Panc1 (cell line): ENCODE measurements around the gene KNDC1. TPM values are rescaled to one million over a fixed set of nuclear protein-coding genes. Genes with fewer than 3 reads are reported as not detected.
"Not testable (repeated sequence)": the region's sequence is repeated elsewhere in the genome, so short reads cannot be mapped to it uniquely, and the experiment has no call there.

Experiments used
- ATAC-seq: fragments of 200-7000 bp; cut with Tn5 transposase; 2 replicates; pipeline ENCODE4 v1.9.1; 2020; ENCODE audit warnings: mild to moderate bottlenecking, moderate library complexity
- BruUV-seq: library from RNA; stranded (reverse); fragments of 400-500 nt; replicated peaks from 2 replicates; lab custom pipeline; 2021; lab: Mats Ljungman, UMichigan
- CTCF ChIA-PET: fragments of 300-600 bp; sonication (Branson Sonifier 250); formaldehyde crosslinking; loops from one replicate; lab custom pipeline; 2022; ENCODE audit warnings: antibody characterized with exemption; lab: Charles Lee
- POLR2A ChIA-PET: fragments of 300-600 bp; sonication (Branson Sonifier 250); formaldehyde crosslinking; loops from one replicate; lab custom pipeline; 2022; ENCODE audit warnings: antibody characterized with exemption; lab: Charles Lee
- DNase-seq: peaks from one replicate; pipeline ENCODE4 v3.0.0-alpha.2; 2010; ENCODE audit warnings: low read depth, low spot score
- H3K27ac ChIP-seq: 2 replicates; pipeline ENCODE4 v1.5.1; 2011; ENCODE audit warnings: mild to moderate bottlenecking, low read length, inconsistent platforms
- H3K27me3 ChIP-seq: fragments of 200-500 bp; sonication (Bioruptor generic); 2 replicates; pipeline ENCODE4 v1.6.0; 2014; ENCODE audit warnings: low read length, inconsistent platforms; ENCODE audit not compliant: control insufficient read depth, insufficient read depth
- H3K36me3 ChIP-seq: fragments of 200-500 bp; sonication (Bioruptor generic); 2 replicates; pipeline ENCODE4 v1.5.1; 2014; ENCODE audit warnings: inconsistent platforms, mild to moderate bottlenecking, low read length, moderate library complexity; ENCODE audit not compliant: control insufficient read depth, insufficient read depth
- H3K4me1 ChIP-seq: 2 replicates; pipeline ENCODE4 v1.5.1; 2011; ENCODE audit warnings: inconsistent platforms, mild to moderate bottlenecking, low read length, moderate library complexity; ENCODE audit not compliant: control insufficient read depth, insufficient read depth
- H3K4me3 ChIP-seq, 2 experiments: 2 replicates each; pipeline ENCODE4 v1.5.1; 2011 to 2012; ENCODE audit warnings: low read depth in 2 of 2, low read length in 2 of 2, mild to moderate bottlenecking in 2 of 2, inconsistent platforms in 1 of 2, moderate library complexity in 1 of 2
- H3K9me3 ChIP-seq: fragments of 200-500 bp; sonication (Bioruptor generic); 2 replicates; pipeline ENCODE4 v1.5.1; 2014; ENCODE audit warnings: low read depth, mild to moderate bottlenecking, inconsistent platforms, low read length, moderate library complexity; ENCODE audit not compliant: control insufficient read depth, insufficient read depth
- CTCF ChIP-seq: fragments of 450-650 bp; IDR thresholded peaks from 2 replicates; pipeline ENCODE4 v1.5.1; 2017; ENCODE audit warnings: mild to moderate bottlenecking
- POLR2AphosphoS5 ChIP-seq: IDR thresholded peaks from 2 replicates; pipeline ENCODE4 v1.6.1; 2012; ENCODE audit warnings: mild to moderate bottlenecking, low read depth, low read length, moderate library complexity
- REST ChIP-seq, 2 experiments: IDR thresholded peaks; 2 replicates each; pipeline ENCODE4 v1.6.1; 2011 to 2012; ENCODE audit warnings: low read depth in 2 of 2, control low read depth in 1 of 2, low read length in 1 of 2, mild to moderate bottlenecking in 1 of 2, moderate library complexity in 1 of 2; ENCODE audit not compliant: insufficient read depth in 1 of 2
- SIN3A ChIP-seq: IDR thresholded peaks from 2 replicates; pipeline ENCODE4 v1.6.1; 2012; ENCODE audit warnings: low read depth, mild to moderate bottlenecking, low read length, moderate library complexity, borderline replicate concordance; ENCODE audit not compliant: insufficient read depth
- TCF7L2 ChIP-seq: IDR thresholded peaks from 2 replicates; pipeline ENCODE4 v1.6.1; 2011; ENCODE audit warnings: mild to moderate bottlenecking, low read depth, low read length, inconsistent platforms
- in situ Hi-C: cut with HindIII; loops from 2 replicates; pipeline ENCODE4 v1.10.0; 2016; ENCODE audit warnings: low sequenced_read_pairs, low pct_unique_long_range_greater_than_20kb
- intact Hi-C: fragments of 100-400 bp; cut with micrococcal nuclease; formaldehyde crosslinking; loops from one replicate; pipeline ENCODE4 v1.10.0; 2022; ENCODE audit not compliant: unreplicated experiment
- total RNA-seq: library from RNA; stranded (reverse); gene quantifications from one replicate; pipeline ENCODE4 v1.2.1, GENCODE V29; 2021; ENCODE audit not compliant: unreplicated experiment

Gene KNDC1
- total RNA-seq, 1 experiment from 2014 or later, result 2.6 TPM

GRCh38 chr10:133221331-133221730 lies 61.3 kb downstream of the KNDC1 start:
- CTCF ChIA-PET, result no interaction called here
- H3K4me3 ChIP-seq, result no peak overlapping the region
- in situ Hi-C loops, result no loop called here
- DNase-seq, result no peak
- TF ChIP-seq POLR2AphosphoS5 (no peak), CTCF (no peak), SIN3A (no peak), REST (IDR thresholded peaks at IDR 0.05; ENCODE audit: insufficient read depth in 1 of 2, low read depth in 2 of 2, low read length in 1 of 2) (no peak), TCF7L2 (no peak)
- intact Hi-C loops, result no loop called here
- no peaks in the 10 kb centered on the region for H3K4me1 ChIP-seq
- H3K27me3 ChIP-seq, result no peaks in the 10 kb centered on the region
- no peaks in the 10 kb centered on the region for H3K9me3 ChIP-seq
- H3K27ac ChIP-seq, result no peak overlapping the region
- POLR2A ChIA-PET, result no interaction called here
- no peaks in the 10 kb centered on the region for H3K36me3 ChIP-seq
- no TSS peak for BruUV-seq
- ATAC-seq, result no peak

GRCh38 chr10:133221756-133222155 lies 61.7 kb downstream of the KNDC1 start:
- in situ Hi-C loops, BruUV-seq, H3K27ac ChIP-seq, H3K27me3 ChIP-seq, POLR2A ChIA-PET, H3K9me3 ChIP-seq, H3K4me1 ChIP-seq, H3K36me3 ChIP-seq, DNase-seq, H3K4me3 ChIP-seq, ATAC-seq, CTCF ChIA-PET, intact Hi-C loops: not testable (repeated sequence)

- DNase-seq, result no peak
- Histone ChIP-seq H3K9me3 (no peaks in the 10 kb centered on the region), H3K4me1 (no peaks in the 10 kb centered on the region), H3K4me3 (no peak overlapping the region), H3K27ac (no peak overlapping the region), H3K36me3 (no peaks in the 10 kb centered on the region), H3K27me3 (no peaks in the 10 kb centered on the region; the same call in 1 of the 2 replicates)
- ATAC-seq, result no peak
- in situ Hi-C loops, result no loop called here
- POLR2A ChIA-PET, result no interaction called here
- intact Hi-C loops, result no loop called here
- no TSS peak for BruUV-seq
- CTCF ChIA-PET, result no interaction called here
- TF ChIP-seq REST (IDR thresholded peaks at IDR 0.05; ENCODE audit: insufficient read depth in 1 of 2, low read depth in 2 of 2, low read length in 1 of 2), result no peak
- no peak for TF ChIP-seq CTCF
- TF ChIP-seq SIN3A, result no peak
- no peak for TF ChIP-seq TCF7L2
- TF ChIP-seq POLR2AphosphoS5, result no peak
Observed at GRCh38 chr10:133224076-133224475, 64.1 kb downstream of the KNDC1 start.
